Heart left ventricle (tissue), 16 donors: ENCODE results near the gene BACE1-AS. TPM values are rescaled to one million over a fixed set of nuclear protein-coding genes. Genes with fewer than 3 reads are reported as not detected.

Experiments
- ATAC-seq, 4 donors: fragments of 200-7000 bp; cut with Tn5 transposase; one replicate each; pipeline ENCODE4 v1.9.1; 2020 to 2022; ENCODE audit warnings: moderate library complexity in 4 of 4, mild to moderate bottlenecking in 3 of 4, moderate number of reproducible peaks in 1 of 4
- DNase-seq, 5 donors: peaks; one replicate each; pipeline ENCODE4 v3.0.0-alpha.2; 2020
- H3K27ac ChIP-seq, 12 donors: fragments of 200-600 bp; sonication (generic) in 4 of 12; one replicate each; pipeline versions ENCODE4 v1.5.0 to v1.8.0; 2016 to 2022; ENCODE audit warnings: mild to moderate bottlenecking in 2 of 12
- H3K27me3 ChIP-seq, 9 donors: fragments of 200-600 bp; sonication (generic) in 2 of 9; one replicate each; pipeline versions ENCODE4 v1.5.1 to v1.8.0; 2016 to 2022; ENCODE audit warnings: mild to moderate bottlenecking in 3 of 9
- H3K36me3 ChIP-seq, 9 donors: fragments of 200-600 bp; sonication (generic) in 2 of 9; one replicate each; pipeline versions ENCODE4 v1.5.0 to v1.8.0; 2018 to 2022; ENCODE audit warnings: mild to moderate bottlenecking in 2 of 9
- H3K4me1 ChIP-seq, 12 donors: fragments of 200-600 bp; sonication (generic) in 4 of 12; one replicate each; pipeline versions ENCODE4 v1.5.0 to v1.8.0; 2016 to 2022; ENCODE audit warnings: mild to moderate bottlenecking in 3 of 12
- H3K4me3 ChIP-seq, 12 donors: fragments of 200-600 bp; sonication (generic) in 4 of 12; one replicate each; pipeline versions ENCODE4 v1.5.0 to v1.8.0; 2017 to 2022; ENCODE audit warnings: mild to moderate bottlenecking in 9 of 12, moderate library complexity in 4 of 12
- H3K9me3 ChIP-seq, 12 donors: fragments of 200-600 bp; sonication (generic) in 4 of 12; one replicate each; pipeline versions ENCODE4 v1.5.0 to v1.8.0; 2016 to 2022; ENCODE audit warnings: mild to moderate bottlenecking in 1 of 12
- CTCF ChIP-seq, 12 donors: fragments of 200-600 bp; sonication (generic) in 4 of 12; IDR thresholded peaks; one replicate each; pipeline versions ENCODE4 v1.5.0 to v1.8.0; 2018 to 2022; ENCODE audit warnings: antibody characterized with exemption in 12 of 12, mild to moderate bottlenecking in 5 of 12
- POLR2A ChIP-seq, 2 donors: fragments of 450-650 bp; IDR thresholded peaks; one replicate each; pipeline ENCODE4 v1.6.1; 2017; ENCODE audit warnings: antibody characterized with exemption in 2 of 2, mild to moderate bottlenecking in 2 of 2, moderate library complexity in 2 of 2
- WGBS, 4 donors: extraction: QIAGEN DNeasy Blood & Tissue Kit in 2 of 4; methylation state at CpG; one replicate each; pipeline versions ENCODE4 v1.1.5 to v1.1.7; 2013 to 2018; 5-methylcytosine and 5-hydroxymethylcytosine counted together
- intact Hi-C, 10 donors: fragments of 100-400 bp; cut with DNase I; formaldehyde crosslinking; loops; one replicate each; pipeline versions ENCODE4 v1.11.1 to v1.14.2; 2022
- polyA plus RNA-seq, 2 donors: library from polyadenylated mRNA; stranded (reverse); fragments of 200-250 nt; gene quantifications; one replicate each; pipeline ENCODE4 v1.2.3, GENCODE V29; 2013
- total RNA-seq, 9 donors: library from RNA; depleted of rRNA in 2 of 9; stranded (reverse); fragments of >200 nt in 2 of 9; fragmentation: NEBNext Ultra II Directional in 3 of 9; extraction: Animal tissue kit (Norgen Biotek cat#: 25700) in 3 of 9; gene quantifications; one replicate each; pipeline versions ENCODE4 v1.1.0 to v1.2.4, GENCODE V29; 2016 to 2023
- donor health status: ischemic (EF 13 %, LVEDD 7.1; RV severe dilation, severe dysfunction).
- donor health status: healthy with polysubstance abuse.
- donor health status: DM: no; HTN: yes; CAD: no.
- donor health status: DM: no; HTN: no; CAD: no.
- donor health status: ischemic (EF 25% LVEDD 6.9; RV normal size, moderate dysfunction).
- donor health status: ischemic (EF 25% LVEDD 5.7; RV mildly dilated, moderate dysfunction).
- donor health status: healthy.
- donor health status: DM: yes; HTN: yes; CAD: no.
- donor health status: ischemic (EF 35%, LVEDD 5.7; RV mildly dilated, moderate dysfunction).
- donor health status: nonischemic (EF 11% LVEDD 7.7; RV severe dilation, severe dysfunction).
- donor health status: DM: yes; HTN: yes; CAD: no.
- donor health status: PGD.
- donor health status: ischemic (EF 29% LVEDD 5.4; RV normal size, mild dysfunction).
- donor health status: nonischemic (EF 23%, LVEDD 6.1; RV moderate dilation, normal function).

The BACE1-AS gene
- total and polyA plus RNA-seq, 11 donors = 4.2 to 16.6 (median 9.8) TPM

GRCh38 chr11:117305145-117305544, 14.0 kb downstream of the BACE1-AS start:
- Histone ChIP-seq H3K9me3 (no peaks in the 10 kb centered on the region), H3K4me1 (peaks cover 0 to 18% (median 7%) of the 10 kb centered on the region in 12 donors), H3K27me3 (no peaks in the 10 kb centered on the region), H3K36me3 (peaks cover 0 to 5% (median 0%) of the 10 kb centered on the region in 9 donors), H3K27ac (no peak overlapping the region), H3K4me3 (no peak overlapping the region)
- ATAC-seq (no peak), DNase-seq (no peak)
- 90 to 97% (median 95%) methylated on average over 2 to 3 of the region's 3 CpGs for WGBS, 4 donors
- TF ChIP-seq CTCF (IDR thresholded peaks at IDR 0.05) (no peak), POLR2A (IDR thresholded peaks at IDR 0.05) (no peak)
- intact Hi-C loops = no loop called here

DNA sequence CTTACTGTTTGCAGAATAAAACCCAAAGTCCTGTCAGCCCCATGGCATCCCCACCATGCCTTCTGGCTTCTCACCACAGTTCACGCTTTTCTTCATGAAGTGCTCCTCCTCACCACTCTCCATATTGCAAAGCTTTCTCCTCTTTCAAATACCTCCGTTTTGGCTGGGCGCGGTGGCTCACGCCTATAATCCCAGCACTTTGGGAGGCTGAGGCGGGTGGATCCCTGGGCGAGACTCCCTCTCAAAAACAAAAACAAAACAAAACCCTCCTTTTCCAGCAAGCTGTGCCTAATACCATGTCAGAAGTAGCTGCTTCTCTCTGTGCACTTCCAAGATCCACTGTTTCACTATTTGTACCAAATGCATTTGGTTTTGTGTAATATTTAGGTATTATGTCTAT, 18.2 kb downstream of the BACE1-AS start:
- no peak for ATAC-seq
- intact Hi-C loops = no loop called here

DNA sequence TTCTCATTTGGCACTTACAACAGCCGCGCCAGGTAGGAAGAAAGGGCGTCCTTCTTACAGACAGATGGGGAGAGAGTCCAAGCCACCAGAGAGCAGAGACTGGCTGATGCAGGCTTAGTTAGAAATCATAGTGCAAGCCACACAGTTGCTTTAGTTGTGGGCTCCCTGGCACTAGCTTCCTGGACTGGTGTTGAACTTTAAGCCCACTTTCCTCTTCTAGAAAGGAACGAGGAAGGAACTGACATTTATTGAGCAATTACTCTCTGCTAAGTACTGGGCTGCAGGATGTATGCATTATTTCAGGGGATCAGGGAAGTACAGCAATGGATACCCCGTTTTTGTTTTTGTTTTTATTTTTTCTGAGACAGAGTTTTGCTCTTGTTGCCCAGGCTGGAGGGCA, 21.9 kb downstream of the BACE1-AS start:
- TF ChIP-seq POLR2A (IDR thresholded peaks at IDR 0.05) (no peak), CTCF (IDR thresholded peaks at IDR 0.05) (no peak)
- Histone ChIP-seq H3K4me3 (no peak overlapping the region), H3K9me3 (no peaks in the 10 kb centered on the region), H3K27ac (no peak overlapping the region), H3K27me3 (no peaks in the 10 kb centered on the region), H3K36me3 (peaks cover 0 to 3% (median 0%) of the 10 kb centered on the region in 9 donors), H3K4me1 (peaks cover 0 to 28% (median 19%) of the 10 kb centered on the region in 12 donors)
- DNase-seq (no peak), ATAC-seq (no peak)
- intact Hi-C loops = no loop called here
- 85 to 91% (median 86%) methylated on average over 5 of the region's 5 CpGs for WGBS, 4 donors

More for the DNA sequence above, 18.2 kb downstream of the BACE1-AS start:
- Histone ChIP-seq H3K27ac (no peak overlapping the region), H3K4me3 (no peak overlapping the region), H3K9me3 (no peaks in the 10 kb centered on the region), H3K36me3 (peaks cover 0 to 8% (median 0%) of the 10 kb centered on the region in 9 donors), H3K4me1 (peaks cover 0 to 15% (median under 1%) of the 10 kb centered on the region in 12 donors), H3K27me3 (no peaks in the 10 kb centered on the region)
- 88 to 97% (median 95%) methylated on average over 7 of the region's 7 CpGs for WGBS, 4 donors
- no peak for TF ChIP-seq CTCF (IDR thresholded peaks at IDR 0.05)
- TF ChIP-seq POLR2A (IDR thresholded peaks at IDR 0.05) = no peak
- DNase-seq = no peak

- Histone ChIP-seq H3K4me3 (peak overlapping the region in 7 of 12 donors; percentile 78 to 99 (median 92)), H3K36me3 (peaks cover 0 to 3% (median 0%) of the 10 kb centered on the region in 9 donors), H3K9me3 (no peaks in the 10 kb centered on the region), H3K27ac (no peak overlapping the region), H3K4me1 (peaks cover 0 to 28% (median 19%) of the 10 kb centered on the region in 12 donors), H3K27me3 (no peaks in the 10 kb centered on the region)
- peak in 1 of 5 donors; percentile 28 for DNase-seq
- no peak for TF ChIP-seq POLR2A (IDR thresholded peaks at IDR 0.05)
- no peak for TF ChIP-seq CTCF (IDR thresholded peaks at IDR 0.05)
- intact Hi-C loops = no loop called here
- ATAC-seq = peak in 1 of 4 donors; percentile 2
- 80 to 85% (median 81%) methylated on average over 10 to 14 of the region's 14 CpGs for WGBS, 4 donors
These were observed 23.0 kb downstream of the BACE1-AS start for GRCh38 chr11:117313828-117314768.
